GM13976 (cell line): ENCODE data around the gene DMAC2L.
"Not testable (repeated sequence)": the region's sequence is repeated elsewhere in the genome, so short reads cannot be mapped to it uniquely, and the experiment has no call there.

ENCODE experiments used
- DNase-seq: peaks from one replicate; pipeline ENCODE4 v3.0.0; 2012; ENCODE audit warnings: low spot score
- in situ Hi-C: fragments of 300-500 bp; cut with MboI; formaldehyde crosslinking; loops from one replicate; pipeline ENCODE4 v1.12.0; 2022; ENCODE audit warnings: low sequenced_read_pairs, mixed read lengths, inconsistent platforms; ENCODE audit not compliant: unreplicated experiment
- TF ChIP-seq, protein P1 (sequence below): IDR thresholded peaks from 2 replicates; pipeline ENCODE4 v1.5.1; 2012; ENCODE audit warnings: borderline replicate concordance, mild to moderate bottlenecking; ENCODE audit not compliant: insufficient read depth; ENCODE audit errors: extremely low read depth, missing control alignments, control extremely low read depth

DMAC2L gene

DNA sequence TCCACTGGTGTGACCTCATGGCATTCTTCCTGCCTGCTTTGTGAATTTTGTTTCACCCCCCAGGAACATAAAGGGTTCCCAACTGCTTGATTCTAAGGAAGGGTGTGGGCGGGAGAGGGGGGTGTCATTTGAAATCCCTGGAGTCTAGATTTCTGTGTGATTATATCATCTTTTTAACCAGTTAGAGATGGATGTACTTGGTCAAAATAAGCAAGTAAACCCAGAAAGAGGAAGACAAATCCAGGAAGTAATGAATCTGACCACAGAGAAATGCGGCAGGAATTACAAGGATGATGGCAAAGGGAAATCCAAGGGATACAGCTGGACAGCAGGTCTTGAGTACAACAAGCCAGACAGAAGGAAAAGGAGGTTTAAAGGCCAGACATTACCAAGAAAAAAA lies 38.9 kb downstream of the DMAC2L start:
- in situ Hi-C loops: no loop called here
- TF ChIP-seq, protein P1, sequence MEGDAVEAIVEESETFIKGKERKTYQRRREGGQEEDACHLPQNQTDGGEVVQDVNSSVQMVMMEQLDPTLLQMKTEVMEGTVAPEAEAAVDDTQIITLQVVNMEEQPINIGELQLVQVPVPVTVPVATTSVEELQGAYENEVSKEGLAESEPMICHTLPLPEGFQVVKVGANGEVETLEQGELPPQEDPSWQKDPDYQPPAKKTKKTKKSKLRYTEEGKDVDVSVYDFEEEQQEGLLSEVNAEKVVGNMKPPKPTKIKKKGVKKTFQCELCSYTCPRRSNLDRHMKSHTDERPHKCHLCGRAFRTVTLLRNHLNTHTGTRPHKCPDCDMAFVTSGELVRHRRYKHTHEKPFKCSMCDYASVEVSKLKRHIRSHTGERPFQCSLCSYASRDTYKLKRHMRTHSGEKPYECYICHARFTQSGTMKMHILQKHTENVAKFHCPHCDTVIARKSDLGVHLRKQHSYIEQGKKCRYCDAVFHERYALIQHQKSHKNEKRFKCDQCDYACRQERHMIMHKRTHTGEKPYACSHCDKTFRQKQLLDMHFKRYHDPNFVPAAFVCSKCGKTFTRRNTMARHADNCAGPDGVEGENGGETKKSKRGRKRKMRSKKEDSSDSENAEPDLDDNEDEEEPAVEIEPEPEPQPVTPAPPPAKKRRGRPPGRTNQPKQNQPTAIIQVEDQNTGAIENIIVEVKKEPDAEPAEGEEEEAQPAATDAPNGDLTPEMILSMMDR: no peak
- no peak for DNase-seq

DNA sequence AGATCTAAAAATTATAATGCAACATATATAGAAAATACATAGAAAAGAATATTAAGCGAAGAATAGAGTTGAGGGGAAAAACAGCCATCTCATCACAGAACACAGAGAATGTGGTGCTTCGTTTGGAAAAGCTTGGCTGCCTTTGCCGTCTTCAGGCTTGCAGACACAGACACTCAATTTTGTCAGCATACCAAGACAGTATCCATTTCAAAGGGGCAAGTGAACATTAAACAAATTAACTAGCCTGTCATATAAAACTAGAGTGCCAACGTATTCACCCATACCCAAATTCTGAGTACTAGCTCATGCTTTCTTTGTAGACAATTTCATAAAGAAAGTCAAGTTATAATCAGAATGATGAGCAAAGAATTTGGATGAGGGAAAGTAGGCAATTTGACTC lies 40.5 kb downstream of the DMAC2L start:
- in situ Hi-C loops: no loop called here
- TF ChIP-seq, protein P1: no peak

DNA sequence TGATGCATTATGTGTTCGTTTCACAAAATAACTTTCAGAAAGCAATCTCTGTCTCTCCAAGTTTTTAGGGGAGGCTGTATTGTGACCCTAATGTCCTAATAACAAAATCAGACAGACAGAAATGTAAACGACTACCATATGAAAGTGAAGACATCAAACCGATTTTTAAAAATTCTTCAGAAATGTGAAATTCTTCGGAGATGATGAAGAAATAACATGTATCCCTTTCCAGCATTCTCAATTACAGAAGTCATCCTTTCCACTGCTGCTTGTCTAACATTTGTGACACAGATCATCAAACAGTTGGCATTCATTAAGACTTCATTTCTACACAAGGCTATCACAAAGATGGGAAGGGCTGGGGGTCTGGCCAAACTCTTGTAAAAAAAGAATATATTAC lies 41.0 kb downstream of the DMAC2L start:
- TF ChIP-seq, protein P1: no peak
- in situ Hi-C loops: no loop called here
- no peak for DNase-seq

More for the DNA sequence above, 40.5 kb downstream of the DMAC2L start:
- DNase-seq: no peak

DNA sequence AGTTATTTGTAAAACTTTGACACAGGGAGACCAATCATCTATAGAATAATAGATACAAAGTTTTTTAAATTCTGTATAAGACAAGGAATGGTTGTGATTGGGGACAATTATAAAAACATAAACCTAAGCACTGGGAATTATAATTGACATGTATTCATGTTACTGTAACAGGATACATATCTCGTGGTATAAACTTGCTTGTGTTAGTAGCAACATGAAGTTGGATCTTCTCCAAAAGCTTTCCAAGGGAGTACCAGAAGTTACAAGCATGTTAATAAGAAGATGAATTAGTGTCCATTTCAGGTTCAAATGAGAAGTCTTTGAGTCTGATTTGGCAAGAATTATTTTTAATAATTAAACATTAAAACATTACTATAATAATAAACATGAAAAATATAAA lies 42.4 kb downstream of the DMAC2L start:
- TF ChIP-seq, protein P1: no peak
- in situ Hi-C loops: no loop called here
- no peak for DNase-seq

DNA sequence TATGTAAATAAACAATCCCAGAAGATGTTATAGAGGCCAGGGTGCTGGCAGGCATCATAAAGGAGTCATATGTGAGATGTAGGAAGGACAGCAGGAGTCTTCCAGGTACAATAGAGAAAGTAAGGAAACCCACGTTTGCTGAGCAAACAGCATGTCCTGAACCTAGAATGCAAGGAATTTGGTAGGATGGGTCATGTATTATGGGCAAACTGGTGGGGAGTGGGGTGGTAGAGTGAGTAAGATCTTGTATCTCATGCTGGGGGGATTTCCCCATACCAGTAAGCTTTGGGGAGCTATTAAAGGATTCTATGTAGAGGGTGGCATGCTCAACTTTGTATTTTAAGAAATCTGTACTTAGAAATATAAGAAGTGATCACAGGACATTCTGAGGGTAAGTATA lies 43.6 kb downstream of the DMAC2L start:
- in situ Hi-C loops: no loop called here
- no peak for DNase-seq
- TF ChIP-seq, protein P1: no peak

GRCh38 chr14:50356283-50356682 lies 44.2 kb downstream of the DMAC2L start:
- DNase-seq, in situ Hi-C loops: not testable (repeated sequence)

- TF ChIP-seq, protein P1: no peak
- DNase-seq: no peak
- in situ Hi-C loops: no loop called here
These were observed 45.0 kb downstream of the DMAC2L start for GRCh38 chr14:50357124-50357523.
